BJ (cell line): Measurements from ENCODE around the gene NAA10. TPM values are rescaled to one million over a fixed set of nuclear protein-coding genes. Genes with fewer than 3 reads are reported as not detected.

ENCODE experiments used
- CTCF ChIA-PET: fragments of 350-600 bp; formaldehyde crosslinking; extraction: SDS; loops from one replicate; lab custom pipeline; 2021; ENCODE audit warnings: antibody characterized with exemption, inconsistent platforms; lab: Yijun Ruan, JAX
- POLR2A ChIA-PET: fragments of 300-600 bp; sonication (Branson Sonifier 250); formaldehyde crosslinking; extraction: SDS; loops from one replicate; lab custom pipeline; 2021; ENCODE audit warnings: antibody characterized with exemption; lab: Charles Lee
- DNase-seq: peaks from one replicate; pipeline ENCODE4 v3.0.0-alpha.2; 2011; ENCODE audit warnings: low read depth
- H3K27me3 ChIP-seq: 2 replicates; pipeline ENCODE4 v1.6.0; 2011; ENCODE audit warnings: low read length; ENCODE audit not compliant: control insufficient read depth, insufficient read depth
- H3K36me3 ChIP-seq: 2 replicates; pipeline ENCODE4 v1.5.1; 2011; ENCODE audit warnings: low read length; ENCODE audit not compliant: control insufficient read depth, insufficient read depth
- H3K4me3 ChIP-seq: 2 replicates; pipeline ENCODE4 v1.5.1; 2011; ENCODE audit warnings: low read depth, mild to moderate bottlenecking, control low read depth, low read length
- CTCF ChIP-seq: IDR thresholded peaks from 2 replicates; pipeline ENCODE4 v1.5.1; 2011; ENCODE audit warnings: low read depth, mild to moderate bottlenecking, control low read depth, inconsistent platforms, low read length, moderate library complexity; ENCODE audit not compliant: insufficient read depth
- polyA plus RNA-seq: library from polyadenylated mRNA; depleted of rRNA; stranded (reverse); fragments of >200 nt; gene quantifications from 2 replicates; pipeline ENCODE4 v1.2.3, GENCODE V29; 2011

The NAA10 gene
- polyA plus RNA-seq, 1 experiment, result 76.0 TPM

GRCh38 chrX:153953892-153954557, 19.2 kb upstream of the NAA10 start:
- no peaks in the 10 kb centered on the region for H3K27me3 ChIP-seq
- TF ChIP-seq CTCF, result no peak
- CTCF ChIA-PET, result interaction anchor here (0.6 to 2.0 kb wide), 2 partner anchors 16 to 187 kb away, joined by 3 to 10 read pairs; no protein-coding TSS in a partner anchor
- DNase-seq, result no peak
- peaks cover 35% of the 10 kb centered on the region for H3K36me3 ChIP-seq
- POLR2A ChIA-PET, result no interaction called here
- no peak overlapping the region for H3K4me3 ChIP-seq

- peak; percentile 90 for TF ChIP-seq CTCF
- ChIA-PET CTCF (interaction anchor here (0.6 to 2.0 kb wide), 5 partner anchors 13 to 285 kb away, joined by 3 to 10 read pairs (median 3); no protein-coding TSS in a partner anchor), POLR2A (no interaction called here)
- Histone ChIP-seq H3K4me3 (no peak overlapping the region), H3K36me3 (peaks cover 34% of the 10 kb centered on the region), H3K27me3 (no peaks in the 10 kb centered on the region)
- DNase-seq, result no peak
Observed at GRCh38 chrX:153953342-153953830, 18.5 kb upstream of the NAA10 start.

- Histone ChIP-seq H3K27me3 (no peaks in the 10 kb centered on the region), H3K36me3 (peaks cover 35% of the 10 kb centered on the region), H3K4me3 (no peak overlapping the region)
- ChIA-PET CTCF (interaction anchor here (0.6 to 2.0 kb wide), 4 partner anchors 14 to 285 kb away, joined by 3 to 10 read pairs (median 3); no protein-coding TSS in a partner anchor), POLR2A (no interaction called here)
- DNase-seq, result no peak
- TF ChIP-seq CTCF, result no peak
Observed at GRCh38 chrX:153952373-153953026, 17.7 kb upstream of the NAA10 start.

- ChIA-PET POLR2A (no interaction called here), CTCF (interaction anchor here (2.0 kb wide), 1 partner anchor 185 kb away, joined by 10 read pairs; no protein-coding TSS in a partner anchor)
- Histone ChIP-seq H3K27me3 (no peaks in the 10 kb centered on the region), H3K4me3 (no peak overlapping the region), H3K36me3 (peaks cover 34% of the 10 kb centered on the region)
- no peak for DNase-seq
- TF ChIP-seq CTCF, result no peak
Observed at GRCh38 chrX:153951683-153952372, 17.0 kb upstream of the NAA10 start.
